A673 (cell line): ENCODE measurements around the gene SLC25A11. TPM values are rescaled to one million over a fixed set of nuclear protein-coding genes. Genes with fewer than 3 reads are reported as not detected.
"Not testable (repeated sequence)": the region's sequence is repeated elsewhere in the genome, so short reads cannot be mapped to it uniquely, and the experiment has no call there.

Experiments
- BruUV-seq: library from RNA; stranded (reverse); fragments of 400-500 nt; replicated peaks from 2 replicates; lab custom pipeline; 2021; lab: Mats Ljungman, UMichigan
- CTCF ChIA-PET: fragments of 300-600 bp; sonication (Branson Sonifier 250); formaldehyde crosslinking; loops from one replicate; lab custom pipeline; 2022; ENCODE audit warnings: antibody characterized with exemption; lab: Charles Lee
- POLR2A ChIA-PET: fragments of 300-600 bp; sonication (Branson Sonifier 250); formaldehyde crosslinking; loops from one replicate; lab custom pipeline; 2022; ENCODE audit warnings: antibody characterized with exemption; ENCODE audit not compliant: low non-redundant PET; lab: Charles Lee
- DNase-seq: peaks from one replicate; pipeline ENCODE4 v3.0.0-alpha.2; 2015; ENCODE audit warnings: low spot score
- H3K27ac ChIP-seq: fragments of 200-600 bp; sonication (generic); 2 replicates; pipeline ENCODE4 v1.5.1; 2016; ENCODE audit warnings: mixed run types, low read depth, mild to moderate bottlenecking, mixed read lengths, antibody characterized with exemption, low read length; ENCODE audit not compliant: poor library complexity, severe bottlenecking
- H3K27me3 ChIP-seq: fragments of 200-600 bp; sonication (generic); replicated peaks from 2 replicates; pipeline ENCODE4 v1.6.1; 2017; ENCODE audit warnings: mixed run types, low read depth, mild to moderate bottlenecking, mixed read lengths, antibody characterized with exemption, low read length; ENCODE audit not compliant: insufficient read depth, poor library complexity
- H3K36me3 ChIP-seq: fragments of 200-600 bp; sonication (generic); 2 replicates; pipeline ENCODE4 v1.6.1; 2016; ENCODE audit warnings: mixed run types, mild to moderate bottlenecking, mixed read lengths, antibody characterized with exemption, low read length; ENCODE audit not compliant: insufficient read depth, poor library complexity, severe bottlenecking
- H3K4me1 ChIP-seq: fragments of 200-600 bp; sonication (generic); 2 replicates; pipeline ENCODE4 v1.6.1; 2017; ENCODE audit warnings: mixed run types, mild to moderate bottlenecking, mixed read lengths, antibody characterized with exemption, low read length; ENCODE audit not compliant: insufficient read depth, poor library complexity, severe bottlenecking
- H3K4me3 ChIP-seq: fragments of 200-600 bp; sonication (generic); 2 replicates; pipeline ENCODE4 v1.5.1; 2016; ENCODE audit warnings: low read depth, mixed run types, mild to moderate bottlenecking, mixed read lengths, low read length; ENCODE audit not compliant: poor library complexity, severe bottlenecking
- H3K9me3 ChIP-seq: fragments of 200-600 bp; sonication (generic); 2 replicates; pipeline ENCODE4 v1.6.1; 2016; ENCODE audit warnings: mixed run types, low read depth, mild to moderate bottlenecking, mixed read lengths, antibody characterized with exemption, low read length; ENCODE audit not compliant: poor library complexity, severe bottlenecking
- CTCF ChIP-seq: fragments of 300-800, 200-600 bp; sonication (generic); conservative IDR thresholded peaks from 2 replicates; pipeline ENCODE4 v1.5.1; 2017; ENCODE audit warnings: low read depth, mild to moderate bottlenecking, antibody characterized with exemption, low read length, moderate library complexity, mixed read lengths
- EZH2 ChIP-seq: fragments of 200-600 bp; sonication (generic); IDR thresholded peaks from 2 replicates; pipeline ENCODE4 v1.6.1; 2017; ENCODE audit warnings: borderline replicate concordance, low read depth, mild to moderate bottlenecking, mixed read lengths, antibody characterized with exemption, low read length; ENCODE audit not compliant: poor library complexity, severe bottlenecking
- intact Hi-C: fragments of 100-400 bp; cut with micrococcal nuclease; formaldehyde crosslinking; loops from one replicate; pipeline ENCODE4 v1.10.0; 2022; ENCODE audit not compliant: unreplicated experiment
- total RNA-seq: library from RNA; stranded (reverse); gene quantifications from 2 replicates; pipeline ENCODE4 v1.2.3, GENCODE V29; 2021

The SLC25A11 gene
- total RNA-seq, 1 experiment from 2014 or later = 113 TPM

- no TSS peak for BruUV-seq
- H3K36me3 ChIP-seq = no peaks in the 10 kb centered on the region
- intact Hi-C loops = no loop called here
These were observed 25.9 kb downstream of the SLC25A11 start for GRCh38 chr17:4913994-4914393.

GRCh38 chr17:4908711-4909496 is 30.9 kb downstream of the SLC25A11 start:
- Histone ChIP-seq H3K4me1 (peaks cover 4% of the 10 kb centered on the region), H3K4me3 (no peak overlapping the region), H3K27me3 (no peaks in the 10 kb centered on the region), H3K36me3 (no peaks in the 10 kb centered on the region), H3K9me3 (no peaks in the 10 kb centered on the region), H3K27ac (no peak overlapping the region)
- intact Hi-C loops = loop anchor here (2.0 kb wide), 1 partner anchor 154 kb away; no protein-coding TSS in a partner anchor
- DNase-seq = peak; percentile 81
- peak; percentile 65 for TF ChIP-seq CTCF
- no peak for TF ChIP-seq EZH2
- POLR2A ChIA-PET = interaction anchor here (0.6 kb wide), 1 partner anchor 17 kb away, joined by 4 read pairs; no protein-coding TSS in a partner anchor
- CTCF ChIA-PET = interaction anchor here (0.8 to 1.0 kb wide), 2 partner anchors 59 to 153 kb away, joined by 3 read pairs; partner anchors contain the start of gene SPAG7
- no TSS peak for BruUV-seq

More at GRCh38 chr17:4913994-4914393, 25.9 kb downstream of the SLC25A11 start:
- Histone ChIP-seq H3K27me3 (no peaks in the 10 kb centered on the region), H3K4me1 (peaks cover 5% of the 10 kb centered on the region), H3K4me3 (no peak overlapping the region), H3K9me3 (no peaks in the 10 kb centered on the region), H3K27ac (no peak overlapping the region)
- TF ChIP-seq CTCF (no peak), EZH2 (no peak)
- ChIA-PET POLR2A (no interaction called here), CTCF (no interaction called here)
- peak; percentile 54 for DNase-seq

- Histone ChIP-seq H3K27ac (no peak overlapping the region), H3K27me3 (no peaks in the 10 kb centered on the region), H3K4me3 (no peak overlapping the region), H3K4me1 (peaks cover 4% of the 10 kb centered on the region), H3K9me3 (no peaks in the 10 kb centered on the region), H3K36me3 (no peaks in the 10 kb centered on the region)
- TF ChIP-seq CTCF (no peak), EZH2 (no peak)
- intact Hi-C loops = loop anchor here (2.0 kb wide), 1 partner anchor 154 kb away; no protein-coding TSS in a partner anchor
- DNase-seq = peak; percentile 47
- no TSS peak for BruUV-seq
- ChIA-PET CTCF (no interaction called here), POLR2A (no interaction called here)
These were observed 31.5 kb downstream of the SLC25A11 start for GRCh38 chr17:4908301-4908700.

GRCh38 chr17:4906642-4907041 is 33.2 kb downstream of the SLC25A11 start:
- H3K27me3 ChIP-seq, H3K36me3 ChIP-seq, H3K27ac ChIP-seq, BruUV-seq, intact Hi-C loops, H3K4me3 ChIP-seq, DNase-seq, POLR2A ChIA-PET, H3K9me3 ChIP-seq: not testable (repeated sequence)
- CTCF ChIA-PET = interaction anchor here (0.7 kb wide), 1 partner anchor 30 kb away, joined by 4 read pairs; no protein-coding TSS in a partner anchor
- peaks cover 11% of the 10 kb centered on the region for H3K4me1 ChIP-seq
